ENCODE data around the gene PIRT.

PIRT gene

DNA sequence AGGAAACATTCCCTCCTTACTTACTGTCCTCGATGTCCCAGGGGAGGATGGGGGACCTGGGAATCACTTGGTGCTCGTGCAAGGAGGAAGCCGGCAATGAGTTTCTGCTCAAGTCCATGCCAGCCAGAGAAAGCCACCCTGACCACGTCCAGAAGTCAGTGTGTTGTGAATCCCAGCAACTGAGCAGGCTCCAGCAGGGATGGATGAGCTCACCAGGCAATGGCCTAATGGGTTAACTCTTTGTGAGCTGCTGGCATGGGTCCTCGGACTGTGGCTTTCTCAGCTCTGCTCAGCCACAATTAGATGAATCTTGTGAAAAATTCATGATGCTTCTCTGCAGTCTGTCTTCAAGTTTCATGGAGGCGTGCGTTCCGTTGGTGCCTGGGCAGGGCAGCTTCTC lies at the start of gene PIRT:
Gene PIRT, minus strand, starts transcription at position 167 of the 400 bp plus-strand sequence. CDS start 12,442 bp downstream, outside the sequence.
- no peak for DNase-seq (ENCODE audit: low spot score)
- Histone ChIP-seq H3K27ac (no peak within 1 kb of the TSS), H3K4me3 (no peak within 1 kb of the TSS)
- TF ChIP-seq, protein P1, sequence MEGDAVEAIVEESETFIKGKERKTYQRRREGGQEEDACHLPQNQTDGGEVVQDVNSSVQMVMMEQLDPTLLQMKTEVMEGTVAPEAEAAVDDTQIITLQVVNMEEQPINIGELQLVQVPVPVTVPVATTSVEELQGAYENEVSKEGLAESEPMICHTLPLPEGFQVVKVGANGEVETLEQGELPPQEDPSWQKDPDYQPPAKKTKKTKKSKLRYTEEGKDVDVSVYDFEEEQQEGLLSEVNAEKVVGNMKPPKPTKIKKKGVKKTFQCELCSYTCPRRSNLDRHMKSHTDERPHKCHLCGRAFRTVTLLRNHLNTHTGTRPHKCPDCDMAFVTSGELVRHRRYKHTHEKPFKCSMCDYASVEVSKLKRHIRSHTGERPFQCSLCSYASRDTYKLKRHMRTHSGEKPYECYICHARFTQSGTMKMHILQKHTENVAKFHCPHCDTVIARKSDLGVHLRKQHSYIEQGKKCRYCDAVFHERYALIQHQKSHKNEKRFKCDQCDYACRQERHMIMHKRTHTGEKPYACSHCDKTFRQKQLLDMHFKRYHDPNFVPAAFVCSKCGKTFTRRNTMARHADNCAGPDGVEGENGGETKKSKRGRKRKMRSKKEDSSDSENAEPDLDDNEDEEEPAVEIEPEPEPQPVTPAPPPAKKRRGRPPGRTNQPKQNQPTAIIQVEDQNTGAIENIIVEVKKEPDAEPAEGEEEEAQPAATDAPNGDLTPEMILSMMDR (IDR thresholded peaks at IDR 0.05) = no peak

DNA sequence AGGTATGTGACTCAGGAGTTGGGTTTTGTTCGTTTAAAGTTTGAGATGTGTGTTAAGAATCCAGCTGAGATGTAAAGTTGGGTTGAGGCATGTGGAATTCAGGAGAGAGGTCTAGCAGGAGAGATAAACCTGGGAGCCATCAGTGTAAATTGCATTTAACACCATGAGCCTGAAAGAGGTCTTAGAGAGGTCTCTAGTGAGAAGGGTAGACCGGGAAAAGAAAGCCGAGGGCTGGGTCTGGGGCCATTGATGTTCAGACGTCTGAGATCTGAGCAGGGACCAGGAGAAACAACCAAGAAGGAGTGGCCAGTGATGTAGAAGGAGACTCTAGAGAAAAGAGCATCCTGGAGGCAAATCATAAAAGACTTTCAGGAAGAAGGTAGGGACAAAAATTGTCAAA lies 44.1 kb upstream of the PIRT start:
- Histone ChIP-seq H3K27ac (no peak overlapping the region), H3K4me3 (no peak overlapping the region)
- peak; percentile 56 for DNase-seq (ENCODE audit: low spot score)
- TF ChIP-seq, protein P1 (IDR thresholded peaks at IDR 0.05) = no peak

DNA sequence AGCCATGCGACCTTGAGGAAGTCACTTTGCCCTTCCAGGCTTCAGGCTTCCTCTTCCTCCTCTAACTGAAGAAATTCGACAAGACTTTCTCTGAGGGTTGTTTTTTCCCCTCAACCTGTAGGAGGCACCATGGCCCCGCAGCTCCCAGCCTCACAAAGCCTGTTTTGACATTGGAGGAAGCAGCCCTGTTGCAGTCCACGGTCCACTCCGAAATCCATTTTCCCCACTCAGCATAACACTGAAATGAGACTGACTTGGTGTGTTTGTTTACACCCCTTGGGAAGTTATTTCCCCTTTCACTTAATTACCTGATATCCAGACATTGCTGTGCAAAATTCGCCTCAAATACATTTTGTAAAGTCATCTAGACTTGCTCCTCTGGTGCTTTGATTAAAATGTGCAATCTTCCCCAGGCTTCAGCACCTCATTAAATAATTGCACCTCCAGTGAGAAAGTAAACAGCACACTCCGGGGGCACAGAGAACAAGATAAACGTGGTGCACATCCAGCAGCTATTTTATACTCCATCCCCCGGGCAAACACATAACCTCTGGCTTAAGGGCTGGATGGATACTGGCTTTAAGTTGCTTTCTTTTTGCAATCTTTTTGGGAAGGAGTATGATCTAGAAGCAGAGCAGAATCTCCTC lies 41.4 kb upstream of the PIRT start:
- TF ChIP-seq, protein P1 (IDR thresholded peaks at IDR 0.05) = no peak
- Histone ChIP-seq H3K27ac (no peak overlapping the region), H3K4me3 (no peak overlapping the region)
- no peak for DNase-seq (ENCODE audit: low spot score)

DNA sequence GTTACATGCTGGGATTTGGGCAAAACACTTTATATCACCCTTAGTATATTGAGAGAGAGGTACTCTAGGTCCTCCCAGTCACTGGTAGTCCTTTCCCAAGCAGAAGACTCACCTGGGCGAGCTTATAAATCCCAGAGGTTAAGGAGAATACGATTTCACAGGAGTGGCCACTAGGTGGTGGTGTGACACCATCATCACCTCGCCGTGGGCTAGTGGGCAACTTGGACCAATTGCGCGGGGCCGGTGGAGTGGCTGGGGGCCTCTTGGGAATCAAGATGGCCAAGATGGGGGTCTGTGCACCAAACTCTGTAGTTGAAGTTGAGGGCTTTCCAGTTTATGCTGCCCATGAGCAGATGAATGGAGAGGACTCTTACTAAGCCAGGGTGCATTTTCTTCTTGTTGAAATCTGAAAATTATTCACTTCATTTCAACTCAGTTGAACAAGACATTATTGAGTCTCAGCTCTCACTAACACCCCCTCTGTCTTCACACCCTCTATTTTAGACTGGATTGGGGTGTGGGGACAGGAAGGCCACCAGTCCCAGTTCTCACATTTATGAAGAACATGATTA lies 38.2 kb upstream of the PIRT start:
- no peak for DNase-seq (ENCODE audit: low spot score)
- TF ChIP-seq, protein P1 (IDR thresholded peaks at IDR 0.05) = no peak
- H3K27ac ChIP-seq = no peak overlapping the region
- H3K4me3 ChIP-seq = no peak overlapping the region

DNA sequence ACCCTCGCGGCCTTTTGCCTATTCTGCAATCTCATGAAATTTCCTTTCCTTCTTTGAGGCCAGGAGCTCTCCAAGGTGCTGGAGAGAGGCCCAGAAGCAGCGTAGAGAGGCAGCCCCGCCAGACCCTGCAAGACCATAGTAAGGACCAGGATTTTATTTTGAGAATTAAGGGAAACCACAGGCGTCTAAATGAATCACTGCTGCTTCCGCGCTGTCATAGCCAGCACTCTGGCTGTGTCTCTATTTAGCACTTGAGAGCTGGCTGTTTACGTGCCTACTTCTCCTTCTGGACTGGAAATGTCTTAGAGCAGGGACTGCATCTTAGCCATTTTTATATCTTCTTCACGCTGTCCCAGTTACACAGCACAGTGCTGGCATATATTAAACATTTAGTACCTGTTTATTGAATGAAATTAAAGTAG lies 37.6 kb upstream of the PIRT start:
- no peak for DNase-seq (ENCODE audit: low spot score)
- H3K27ac ChIP-seq = no peak overlapping the region
- TF ChIP-seq, protein P1 (IDR thresholded peaks at IDR 0.05) = no peak
- H3K4me3 ChIP-seq = no peak overlapping the region

DNA sequence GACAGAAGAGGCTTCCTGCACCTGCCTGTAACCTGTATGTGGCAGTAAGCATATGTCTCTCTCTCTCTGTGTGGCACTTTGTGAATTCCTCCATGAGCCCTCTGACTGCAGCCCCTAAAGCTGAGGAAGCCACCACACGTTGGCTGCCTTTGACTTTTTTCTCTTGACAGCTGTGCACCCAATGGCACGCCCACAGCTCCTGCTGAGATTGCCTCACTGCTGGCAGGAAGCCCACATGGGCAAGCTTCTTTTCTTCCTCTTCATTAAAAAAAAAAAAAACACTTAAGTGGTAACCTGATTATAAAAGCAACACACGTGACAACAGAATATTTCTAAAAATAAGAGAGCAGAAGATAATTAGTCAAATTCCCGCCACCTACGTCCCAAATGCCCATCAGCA lies 34.0 kb upstream of the PIRT start:
- Histone ChIP-seq H3K4me3 (no peak overlapping the region), H3K27ac (no peak overlapping the region)
- no peak for DNase-seq (ENCODE audit: low spot score)
- TF ChIP-seq, protein P1 (IDR thresholded peaks at IDR 0.05) = no peak
